SK-N-SH (cell line): ENCODE data around the gene ARAP3. TPM values are rescaled to one million over a fixed set of nuclear protein-coding genes. Genes with fewer than 3 reads are reported as not detected.

Source experiments
- CTCF ChIA-PET: fragments of 300-600, 350-600 bp; formaldehyde crosslinking; extraction: SDS; loops from one replicate; lab custom pipeline; 2021; lab: Yijun Ruan, JAX
- POLR2A ChIA-PET: fragments of 350-600 bp; sonication (Branson Sonifier 250); formaldehyde crosslinking; extraction: SDS; loops from one replicate; lab custom pipeline; 2020; ENCODE audit warnings: antibody characterized with exemption, inconsistent platforms; lab: Yijun Ruan, JAX
- DNase-seq: peaks from one replicate; pipeline ENCODE4 v3.0.0; 2012
- H2AFZ ChIP-seq: fragments of 200-600 bp; sonication (generic); 2 replicates; pipeline ENCODE4 v1.8.1; 2016; ENCODE audit warnings: antibody characterized with exemption, mild to moderate bottlenecking, low read depth
- H3F3A ChIP-seq: fragments of 200-600 bp; sonication (generic); replicated peaks from 2 replicates; pipeline ENCODE3; 2016; ENCODE audit warnings: antibody characterized with exemption, mild to moderate bottlenecking; ENCODE audit not compliant: insufficient read depth
- H3K27ac ChIP-seq, 2 experiments: fragments of 200-500 bp in 1 of 2; fragments of 200-600 bp in 1 of 2; sonication (Bioruptor generic) in 1 of 2; sonication (generic), shearing (Covaris generic) in 1 of 2; 2 replicates each; pipeline versions ENCODE4 v1.5.1 to v1.6.1; 2014 to 2016; ENCODE audit warnings: low read depth in 2 of 2, inconsistent platforms in 1 of 2, low read length in 1 of 2, mild to moderate bottlenecking in 1 of 2, mixed read lengths in 1 of 2
- H3K27me3 ChIP-seq: fragments of 200-600 bp; sonication (generic), shearing (Covaris generic); 2 replicates; pipeline ENCODE4 v1.6.1; 2016; ENCODE audit warnings: mixed run types; ENCODE audit not compliant: insufficient read depth
- H3K36me3 ChIP-seq, 2 experiments: fragments of 200-500 bp in 1 of 2; fragments of 200-600 bp in 1 of 2; sonication (Bioruptor generic) in 1 of 2; sonication (generic) in 1 of 2; replicated peaks in 1 of 2; 2 replicates each; pipeline versions ENCODE3 to v1.5.1; 2014 to 2016; ENCODE audit warnings: low read length in 1 of 2, mild to moderate bottlenecking in 1 of 2; ENCODE audit not compliant: insufficient read depth in 2 of 2, control insufficient read depth in 1 of 2
- H3K4me1 ChIP-seq, 2 experiments: fragments of 200-500 bp in 1 of 2; fragments of 200-600 bp in 1 of 2; sonication (Bioruptor generic) in 1 of 2; sonication (generic), shearing (Covaris generic) in 1 of 2; 2 replicates each; pipeline versions ENCODE4 v1.5.1 to v1.6.1; 2014 to 2016; ENCODE audit warnings: low read depth in 1 of 2, low read length in 1 of 2, mixed run types in 1 of 2; ENCODE audit not compliant: insufficient read depth in 2 of 2, control insufficient read depth in 1 of 2
- H3K4me2 ChIP-seq: fragments of 200-600 bp; sonication (generic), shearing (Covaris generic); 2 replicates; pipeline ENCODE4 v1.6.1; 2017; ENCODE audit warnings: mixed run types
- H3K4me3 ChIP-seq, 2 experiments: fragments of 200-500 bp in 1 of 2; fragments of 200-600 bp in 1 of 2; sonication (Bioruptor generic) in 1 of 2; sonication (generic), shearing (Covaris generic) in 1 of 2; 2 replicates each; pipeline versions ENCODE4 v1.5.1 to v1.8.1; 2014 to 2016; ENCODE audit warnings: low read depth in 2 of 2, inconsistent platforms in 1 of 2, low read length in 1 of 2, mild to moderate bottlenecking in 1 of 2, mixed read lengths in 1 of 2, moderate library complexity in 1 of 2
- H3K79me2 ChIP-seq: fragments of 200-600 bp; sonication (generic); 2 replicates; pipeline ENCODE4 v1.8.1; 2017; ENCODE audit warnings: mild to moderate bottlenecking; ENCODE audit not compliant: insufficient read depth
- H3K9ac ChIP-seq: fragments of 200-600 bp; sonication (generic); 2 replicates; pipeline ENCODE4 v1.6.1; 2017; ENCODE audit warnings: mixed run types
- H3K9me2 ChIP-seq: fragments of 200-600 bp; sonication (generic); 2 replicates; pipeline ENCODE4 v1.6.1; 2017; ENCODE audit warnings: mixed run types
- H3K9me3 ChIP-seq: fragments of 200-600 bp; sonication (generic); 2 replicates; pipeline ENCODE4 v1.6.1; 2017; ENCODE audit warnings: mixed run types, mild to moderate bottlenecking, moderate library complexity
- H4K20me1 ChIP-seq: fragments of 200-600 bp; sonication (generic); 2 replicates; pipeline ENCODE4 v1.6.1; 2017; ENCODE audit warnings: mild to moderate bottlenecking, mixed run types; ENCODE audit not compliant: insufficient read depth
- ELF1 ChIP-seq: IDR thresholded peaks from 2 replicates; pipeline ENCODE4 v1.4.0; 2012
- EP300 ChIP-seq, 2 experiments: IDR thresholded peaks; 2 replicates each; pipeline versions ENCODE4 v1.4.0 to v1.6.1; 2012; ENCODE audit warnings: borderline replicate concordance in 1 of 2, low read depth in 1 of 2, low read length in 1 of 2
- FOSL2 ChIP-seq: IDR thresholded peaks from 2 replicates; pipeline ENCODE4 v1.4.0; 2012; ENCODE audit warnings: low read depth, mild to moderate bottlenecking, moderate library complexity, borderline replicate concordance
- GABPA ChIP-seq: IDR thresholded peaks from 2 replicates; pipeline ENCODE4 v1.4.0; 2012; ENCODE audit warnings: low read depth, mild to moderate bottlenecking
- GATA2 ChIP-seq: sonication (generic); formaldehyde crosslinking; IDR thresholded peaks from 2 replicates; pipeline ENCODE4 v1.5.0; 2020; ENCODE audit warnings: mild to moderate bottlenecking, missing genetic modification reagents
- MAX ChIP-seq: IDR thresholded peaks from 2 replicates; pipeline ENCODE4 v1.4.0; 2012; ENCODE audit warnings: low read depth
- MEF2A ChIP-seq: IDR thresholded peaks from 2 replicates; pipeline ENCODE4 v1.4.0; 2012; ENCODE audit warnings: low read depth, borderline replicate concordance
- POLR2AphosphoS5 ChIP-seq: IDR thresholded peaks from 2 replicates; pipeline ENCODE4 v1.6.1; 2012; ENCODE audit warnings: low read depth, low read length
- RCOR1 ChIP-seq: fragments of 150-350 bp; IDR thresholded peaks from 2 replicates; pipeline ENCODE4 v1.6.1; 2017; ENCODE audit warnings: antibody characterized with exemption, low read length
- REST ChIP-seq: IDR thresholded peaks from 2 replicates; pipeline ENCODE4 v1.6.1; 2012; ENCODE audit warnings: mild to moderate bottlenecking, low read depth, low read length, moderate library complexity
- RFX5 ChIP-seq: IDR thresholded peaks from 2 replicates; pipeline ENCODE4 v1.6.1; 2012; ENCODE audit warnings: mild to moderate bottlenecking, improper control_type of control experiment, low read length
- RXRA ChIP-seq: IDR thresholded peaks from 2 replicates; pipeline ENCODE4 v1.4.0; 2012; ENCODE audit warnings: low read depth, mild to moderate bottlenecking, borderline replicate concordance
- SMC3 ChIP-seq: IDR thresholded peaks from 2 replicates; pipeline ENCODE4 v1.6.1; 2012; ENCODE audit warnings: low read depth, low read length, improper control_type of control experiment
- TAF1 ChIP-seq: IDR thresholded peaks from 2 replicates; pipeline ENCODE4 v1.6.1; 2012; ENCODE audit warnings: low read depth, mild to moderate bottlenecking, low read length, moderate library complexity, borderline replicate concordance
- TCF12 ChIP-seq: IDR thresholded peaks from 2 replicates; pipeline ENCODE4 v1.4.0; 2012
- USF1 ChIP-seq: IDR thresholded peaks from 2 replicates; pipeline ENCODE4 v1.4.0; 2012; ENCODE audit warnings: low read depth, borderline replicate concordance
- USF2 ChIP-seq: fragments of 150-350 bp; IDR thresholded peaks from 2 replicates; pipeline ENCODE4 v1.6.1; 2017; ENCODE audit warnings: antibody characterized with exemption, low read length, low read depth, borderline replicate concordance
- WGBS: methylation state at CpG from one replicate; pipeline ENCODE4 v1.1.6; 2017; ENCODE audit warnings: low lambda C conversion rate; 5-methylcytosine and 5-hydroxymethylcytosine counted together
- polyA plus RNA-seq, 3 experiments: library from polyadenylated mRNA; depleted of rRNA; stranded (reverse); fragments of >200 nt; gene quantifications; 2 replicates each; pipeline ENCODE4 v1.2.3, GENCODE V29; 2012
- TF ChIP-seq, protein P1 (sequence below): fragments of 150-350 bp; IDR thresholded peaks from 2 replicates; pipeline ENCODE4 v1.6.1; 2016; ENCODE audit warnings: mild to moderate bottlenecking, low read depth, low read length
- TF ChIP-seq, protein P2 (sequence below): fragments of 200-600 bp; sonication (generic); IDR thresholded peaks from 2 replicates; pipeline ENCODE4 v1.6.1; 2017; ENCODE audit warnings: antibody characterized with exemption, mild to moderate bottlenecking, moderate library complexity

The ARAP3 gene
- polyA plus RNA-seq, 1 of the 3 experiments (the other 2 are of a cell fraction) = 6.5 TPM

DNA sequence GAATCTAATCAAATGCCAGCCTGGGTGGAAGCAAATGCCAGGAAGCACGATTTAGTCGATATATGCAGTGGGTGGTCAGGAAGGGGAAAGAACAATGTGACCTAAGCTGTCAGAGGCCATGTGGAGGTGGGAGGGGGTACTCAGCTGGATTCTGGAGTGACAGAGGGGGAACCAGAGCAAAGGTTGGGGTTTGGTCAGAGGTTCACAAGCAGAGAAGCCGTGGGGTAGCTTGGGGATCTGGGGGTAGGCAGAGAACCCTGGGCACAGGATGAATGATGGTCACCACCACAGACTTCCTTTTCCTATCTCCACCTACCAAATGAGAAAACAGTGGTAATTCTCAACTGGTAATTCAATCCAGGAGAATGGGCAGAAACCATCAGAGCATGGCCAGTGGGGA, 24.1 kb upstream of the ARAP3 start:
- Histone ChIP-seq H3K27ac (no peak overlapping the region), H3K27me3 (peaks cover 40% of the 10 kb centered on the region), H3K4me3 (no peak overlapping the region), H3K4me2 (no peak overlapping the region), H3K9ac (no peak overlapping the region), H3K36me3 (no peaks in the 10 kb centered on the region), H3F3A (no peaks in the 10 kb centered on the region), H3K4me1 (peaks cover 0 to 8% of the 10 kb centered on the region in 2 experiments; a peak in 1 of 4 replicates), H2AFZ (no peak overlapping the region), H3K79me2 (no peaks in the 10 kb centered on the region), H4K20me1 (no peaks in the 10 kb centered on the region), H3K9me3 (no peaks in the 10 kb centered on the region), H3K9me2 (no peaks in the 10 kb centered on the region)
- TF ChIP-seq RXRA (no peak), USF1 (no peak), GATA2 (CRISPR knock-in tag) (no peak), GABPA (no peak), EP300 (IDR thresholded peaks at IDR 0.05; ENCODE audit: borderline replicate concordance in 1 of 2, low read depth in 1 of 2, low read length in 1 of 2) (no peak), TAF1 (no peak), RCOR1 (no peak), FOSL2 (no peak), SMC3 (no peak), MEF2A (no peak), ELF1 (no peak)
- TF ChIP-seq, protein P1, sequence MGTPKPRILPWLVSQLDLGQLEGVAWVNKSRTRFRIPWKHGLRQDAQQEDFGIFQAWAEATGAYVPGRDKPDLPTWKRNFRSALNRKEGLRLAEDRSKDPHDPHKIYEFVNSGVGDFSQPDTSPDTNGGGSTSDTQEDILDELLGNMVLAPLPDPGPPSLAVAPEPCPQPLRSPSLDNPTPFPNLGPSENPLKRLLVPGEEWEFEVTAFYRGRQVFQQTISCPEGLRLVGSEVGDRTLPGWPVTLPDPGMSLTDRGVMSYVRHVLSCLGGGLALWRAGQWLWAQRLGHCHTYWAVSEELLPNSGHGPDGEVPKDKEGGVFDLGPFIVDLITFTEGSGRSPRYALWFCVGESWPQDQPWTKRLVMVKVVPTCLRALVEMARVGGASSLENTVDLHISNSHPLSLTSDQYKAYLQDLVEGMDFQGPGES = no peak
- no peak for DNase-seq
- ChIA-PET CTCF (no interaction called here), POLR2A (no interaction called here)
- WGBS = 39% methylated on average over 3 of the region's 3 CpGs

GRCh38 chr5:141705469-141705868, 23.4 kb upstream of the ARAP3 start:
- peaks cover 46% of the 10 kb centered on the region for H3K27me3 ChIP-seq
- no peak overlapping the region for H3K4me3 ChIP-seq
- H3K9me2 ChIP-seq = no peaks in the 10 kb centered on the region
- H3K9me3 ChIP-seq = no peaks in the 10 kb centered on the region
- ChIA-PET CTCF (no interaction called here), POLR2A (no interaction called here)
- no peaks in the 10 kb centered on the region for H3K79me2 ChIP-seq
- 19% methylated on average over 1 of the region's 1 CpG for WGBS
- no peak overlapping the region for H3K9ac ChIP-seq
- H3F3A ChIP-seq = no peaks in the 10 kb centered on the region
- TF ChIP-seq EP300 (IDR thresholded peaks at IDR 0.05; ENCODE audit: borderline replicate concordance in 1 of 2, low read depth in 1 of 2, low read length in 1 of 2) (no peak), TAF1 (no peak), GATA2 (CRISPR knock-in tag) (no peak), MEF2A (no peak), TCF12 (no peak), USF2 (no peak), MAX (no peak), RXRA (no peak), RFX5 (no peak), REST (no peak), POLR2AphosphoS5 (no peak)
- TF ChIP-seq, protein P2, sequence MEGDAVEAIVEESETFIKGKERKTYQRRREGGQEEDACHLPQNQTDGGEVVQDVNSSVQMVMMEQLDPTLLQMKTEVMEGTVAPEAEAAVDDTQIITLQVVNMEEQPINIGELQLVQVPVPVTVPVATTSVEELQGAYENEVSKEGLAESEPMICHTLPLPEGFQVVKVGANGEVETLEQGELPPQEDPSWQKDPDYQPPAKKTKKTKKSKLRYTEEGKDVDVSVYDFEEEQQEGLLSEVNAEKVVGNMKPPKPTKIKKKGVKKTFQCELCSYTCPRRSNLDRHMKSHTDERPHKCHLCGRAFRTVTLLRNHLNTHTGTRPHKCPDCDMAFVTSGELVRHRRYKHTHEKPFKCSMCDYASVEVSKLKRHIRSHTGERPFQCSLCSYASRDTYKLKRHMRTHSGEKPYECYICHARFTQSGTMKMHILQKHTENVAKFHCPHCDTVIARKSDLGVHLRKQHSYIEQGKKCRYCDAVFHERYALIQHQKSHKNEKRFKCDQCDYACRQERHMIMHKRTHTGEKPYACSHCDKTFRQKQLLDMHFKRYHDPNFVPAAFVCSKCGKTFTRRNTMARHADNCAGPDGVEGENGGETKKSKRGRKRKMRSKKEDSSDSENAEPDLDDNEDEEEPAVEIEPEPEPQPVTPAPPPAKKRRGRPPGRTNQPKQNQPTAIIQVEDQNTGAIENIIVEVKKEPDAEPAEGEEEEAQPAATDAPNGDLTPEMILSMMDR = no peak
- no peak overlapping the region for H2AFZ ChIP-seq
- H3K4me2 ChIP-seq = no peak overlapping the region
- no peak for DNase-seq
- peaks cover 0 to 11% of the 10 kb centered on the region in 2 experiments; a peak in 1 of 4 replicates for H3K4me1 ChIP-seq
- no peaks in the 10 kb centered on the region for H4K20me1 ChIP-seq
- no peaks in the 10 kb centered on the region for H3K36me3 ChIP-seq
- H3K27ac ChIP-seq = no peak overlapping the region
